BJ (cell line): ENCODE measurements around the gene HOOK1. TPM values are rescaled to one million over a fixed set of nuclear protein-coding genes. Genes with fewer than 3 reads are reported as not detected.

Source experiments
- CTCF ChIA-PET: fragments of 350-600 bp; formaldehyde crosslinking; extraction: SDS; loops from one replicate; lab custom pipeline; 2021; ENCODE audit warnings: antibody characterized with exemption, inconsistent platforms; lab: Yijun Ruan, JAX
- POLR2A ChIA-PET: fragments of 300-600 bp; sonication (Branson Sonifier 250); formaldehyde crosslinking; extraction: SDS; loops from one replicate; lab custom pipeline; 2021; ENCODE audit warnings: antibody characterized with exemption; lab: Charles Lee
- DNase-seq: peaks from one replicate; pipeline ENCODE4 v3.0.0-alpha.2; 2011; ENCODE audit warnings: low read depth
- H3K27me3 ChIP-seq: 2 replicates; pipeline ENCODE4 v1.6.0; 2011; ENCODE audit warnings: low read length; ENCODE audit not compliant: control insufficient read depth, insufficient read depth
- H3K36me3 ChIP-seq: 2 replicates; pipeline ENCODE4 v1.5.1; 2011; ENCODE audit warnings: low read length; ENCODE audit not compliant: control insufficient read depth, insufficient read depth
- H3K4me3 ChIP-seq: 2 replicates; pipeline ENCODE4 v1.5.1; 2011; ENCODE audit warnings: low read depth, mild to moderate bottlenecking, control low read depth, low read length
- polyA plus RNA-seq: library from polyadenylated mRNA; depleted of rRNA; stranded (reverse); fragments of >200 nt; gene quantifications from 2 replicates; pipeline ENCODE4 v1.2.3, GENCODE V29; 2011
- TF ChIP-seq, protein P1 (sequence below): IDR thresholded peaks from 2 replicates; pipeline ENCODE4 v1.5.1; 2011; ENCODE audit warnings: low read depth, mild to moderate bottlenecking, control low read depth, inconsistent platforms, low read length, moderate library complexity; ENCODE audit not compliant: insufficient read depth

The HOOK1 gene
- polyA plus RNA-seq, 1 experiment, result not detected

DNA sequence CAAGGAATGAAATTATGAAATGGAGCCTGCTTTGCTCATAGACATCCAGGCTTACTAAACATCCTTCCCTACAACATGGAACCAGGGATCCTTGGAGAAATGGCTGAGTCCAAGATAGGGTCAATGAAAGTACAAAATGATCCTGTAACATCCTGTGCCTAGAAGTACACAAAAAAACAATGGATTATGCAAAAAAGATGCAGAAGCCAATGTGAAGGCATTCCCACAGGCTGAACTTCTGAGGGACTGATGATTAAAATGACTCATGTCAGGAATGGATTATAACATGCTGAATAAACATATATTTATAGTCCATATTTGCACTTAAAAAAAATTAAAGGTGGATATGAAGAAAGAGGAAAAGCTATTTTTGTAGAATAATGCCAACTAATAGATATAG, 10.4 kb upstream of the HOOK1 start:
- TF ChIP-seq, protein P1, sequence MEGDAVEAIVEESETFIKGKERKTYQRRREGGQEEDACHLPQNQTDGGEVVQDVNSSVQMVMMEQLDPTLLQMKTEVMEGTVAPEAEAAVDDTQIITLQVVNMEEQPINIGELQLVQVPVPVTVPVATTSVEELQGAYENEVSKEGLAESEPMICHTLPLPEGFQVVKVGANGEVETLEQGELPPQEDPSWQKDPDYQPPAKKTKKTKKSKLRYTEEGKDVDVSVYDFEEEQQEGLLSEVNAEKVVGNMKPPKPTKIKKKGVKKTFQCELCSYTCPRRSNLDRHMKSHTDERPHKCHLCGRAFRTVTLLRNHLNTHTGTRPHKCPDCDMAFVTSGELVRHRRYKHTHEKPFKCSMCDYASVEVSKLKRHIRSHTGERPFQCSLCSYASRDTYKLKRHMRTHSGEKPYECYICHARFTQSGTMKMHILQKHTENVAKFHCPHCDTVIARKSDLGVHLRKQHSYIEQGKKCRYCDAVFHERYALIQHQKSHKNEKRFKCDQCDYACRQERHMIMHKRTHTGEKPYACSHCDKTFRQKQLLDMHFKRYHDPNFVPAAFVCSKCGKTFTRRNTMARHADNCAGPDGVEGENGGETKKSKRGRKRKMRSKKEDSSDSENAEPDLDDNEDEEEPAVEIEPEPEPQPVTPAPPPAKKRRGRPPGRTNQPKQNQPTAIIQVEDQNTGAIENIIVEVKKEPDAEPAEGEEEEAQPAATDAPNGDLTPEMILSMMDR, result no peak
- Histone ChIP-seq H3K36me3 (no peaks in the 10 kb centered on the region), H3K4me3 (no peak overlapping the region), H3K27me3 (peaks cover 4% of the 10 kb centered on the region; the same call in 1 of the 2 replicates)
- DNase-seq, result no peak
- POLR2A ChIA-PET, result no interaction called here
- CTCF ChIA-PET, result no interaction called here

DNA sequence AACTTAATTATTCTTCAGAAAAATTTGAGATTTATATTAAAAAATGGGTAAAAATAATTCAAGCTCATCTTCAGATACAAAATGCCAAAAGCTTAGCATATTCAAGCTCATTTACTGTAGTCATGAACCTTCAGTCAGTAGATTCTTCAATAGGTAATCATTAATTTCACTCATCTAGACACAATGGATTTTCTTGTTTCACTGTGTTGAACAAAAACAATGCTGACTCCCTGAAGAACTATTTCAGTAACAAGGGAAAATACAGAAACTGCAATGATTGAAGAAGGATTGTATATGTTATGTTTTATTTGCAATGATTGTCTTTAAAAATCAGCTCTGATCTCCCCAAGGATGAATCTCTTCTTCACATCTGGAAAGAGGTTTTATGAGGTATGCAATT, 9.2 kb upstream of the HOOK1 start:
- Histone ChIP-seq H3K4me3 (no peak overlapping the region), H3K36me3 (no peaks in the 10 kb centered on the region), H3K27me3 (peaks cover 4% of the 10 kb centered on the region; the same call in 1 of the 2 replicates)
- ChIA-PET CTCF (no interaction called here), POLR2A (no interaction called here)
- TF ChIP-seq, protein P1, result no peak
- DNase-seq, result no peak

DNA sequence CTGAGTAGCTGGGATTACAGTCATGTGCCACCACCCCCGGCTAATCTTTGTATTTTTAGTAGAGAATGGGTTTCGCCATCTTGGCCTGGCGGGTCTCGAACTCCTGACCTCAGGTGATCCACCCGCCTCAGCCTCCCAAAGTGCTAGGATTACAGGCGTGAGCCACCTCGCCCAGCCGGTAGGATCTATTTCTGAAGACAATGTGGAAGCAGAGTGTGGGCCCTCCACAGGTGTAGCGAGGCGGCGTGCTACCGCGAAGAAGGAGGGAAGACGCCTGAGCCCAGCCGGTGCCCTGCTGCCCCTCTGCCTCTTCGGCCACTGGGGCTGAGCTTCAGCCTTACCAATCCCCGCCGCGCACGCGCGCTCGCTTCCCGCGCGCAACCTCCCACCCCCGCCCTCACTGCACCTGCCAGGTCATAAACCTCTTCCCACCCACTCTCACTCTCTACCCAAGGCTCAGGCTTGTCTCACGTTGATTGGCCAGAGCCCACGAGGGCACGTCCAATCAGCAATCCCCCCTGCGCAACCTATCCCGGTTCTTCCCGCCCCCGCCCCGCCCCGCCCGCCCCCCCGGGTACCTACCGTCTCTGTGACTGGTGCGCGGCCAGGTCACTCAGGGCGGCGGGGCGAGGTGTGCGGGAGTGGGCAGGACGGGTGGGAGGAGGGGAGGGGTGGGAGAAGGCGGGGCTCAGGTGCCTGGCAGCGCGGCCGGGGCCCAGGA, 409 bp upstream of the HOOK1 start:
- ChIA-PET CTCF (interaction anchor here (0.6 kb wide), 1 partner anchor 15 kb away, joined by 3 read pairs; no protein-coding TSS in a partner anchor), POLR2A (no interaction called here)
- Histone ChIP-seq H3K36me3 (no peaks in the 10 kb centered on the region), H3K27me3 (peaks cover 16% of the 10 kb centered on the region), H3K4me3 (no peak overlapping the region)
- no peak for DNase-seq
- TF ChIP-seq, protein P1, result no peak

DNA sequence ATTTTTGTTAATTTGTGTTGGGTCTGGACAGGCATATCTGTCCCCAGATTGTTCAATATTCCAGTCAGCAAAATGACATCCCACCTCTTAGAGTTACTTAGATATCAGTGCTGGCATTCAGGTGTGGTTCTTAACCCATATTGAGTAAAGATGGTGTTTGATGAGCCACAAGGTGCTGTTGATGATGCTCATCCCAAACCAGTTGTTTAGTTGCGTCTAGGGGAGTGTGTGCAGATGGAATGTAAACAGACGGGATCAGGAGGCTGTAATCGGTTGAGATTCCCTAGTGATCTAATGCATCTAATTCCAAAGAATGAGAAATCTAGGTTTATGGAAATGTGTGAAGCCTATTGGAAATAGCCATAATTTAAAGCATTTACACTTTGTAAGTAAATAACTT, 1.1 kb downstream of the HOOK1 start:
- DNase-seq, result no peak
- Histone ChIP-seq H3K27me3 (peaks cover 16% of the 10 kb centered on the region), H3K36me3 (no peaks in the 10 kb centered on the region), H3K4me3 (no peak overlapping the region)
- CTCF ChIA-PET, result no interaction called here
- POLR2A ChIA-PET, result no interaction called here
- TF ChIP-seq, protein P1, result no peak

DNA sequence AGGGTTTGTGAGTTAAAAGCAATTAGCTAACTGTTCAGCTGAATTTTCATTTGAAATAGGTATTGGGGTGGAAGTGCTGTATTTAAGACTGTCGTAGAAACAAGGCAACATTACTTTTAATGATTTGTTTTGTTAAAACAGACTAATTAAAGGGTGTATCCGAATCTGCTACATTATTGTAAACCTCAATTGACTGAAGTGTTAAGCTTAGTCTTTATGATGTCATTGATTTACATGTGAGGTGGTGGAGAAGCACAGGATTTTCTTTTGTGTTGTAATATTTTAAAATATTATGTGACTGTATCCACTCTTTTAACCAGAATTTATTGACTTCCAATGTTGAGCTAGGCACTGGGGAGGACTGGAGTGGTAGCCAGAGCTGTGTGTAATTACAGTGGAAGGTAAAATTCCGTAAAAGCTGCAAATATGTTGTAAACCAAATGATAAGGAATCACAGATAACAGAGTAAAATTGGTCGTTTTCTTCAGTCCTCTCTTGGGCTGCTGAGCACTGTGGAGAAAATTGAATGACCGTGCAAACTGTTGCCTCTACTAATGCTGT, 1.6 kb downstream of the HOOK1 start:
- TF ChIP-seq, protein P1, result no peak
- no peak for DNase-seq
- Histone ChIP-seq H3K4me3 (no peak overlapping the region), H3K36me3 (no peaks in the 10 kb centered on the region), H3K27me3 (peaks cover 16% of the 10 kb centered on the region)
- CTCF ChIA-PET, result no interaction called here
- POLR2A ChIA-PET, result no interaction called here
